Stimulated activated CD4-positive, alpha-beta T cell treated with anti-CD3 and anti-CD28 coated beads, Interleukin-12 subunit alpha, Interleukin-12 subunit beta, amount 100 ng/mL, for 4 hours (primary cell): Measurements from ENCODE around the gene DIAPH1.

Experiments used
- DNase-seq: peaks from one replicate; pipeline ENCODE4 v3.0.0-alpha.2; 2020

Gene DIAPH1

GRCh38 chr5:141517880-141518617 lies 100.8 kb downstream of the DIAPH1 start:
- no peak for DNase-seq

DNA sequence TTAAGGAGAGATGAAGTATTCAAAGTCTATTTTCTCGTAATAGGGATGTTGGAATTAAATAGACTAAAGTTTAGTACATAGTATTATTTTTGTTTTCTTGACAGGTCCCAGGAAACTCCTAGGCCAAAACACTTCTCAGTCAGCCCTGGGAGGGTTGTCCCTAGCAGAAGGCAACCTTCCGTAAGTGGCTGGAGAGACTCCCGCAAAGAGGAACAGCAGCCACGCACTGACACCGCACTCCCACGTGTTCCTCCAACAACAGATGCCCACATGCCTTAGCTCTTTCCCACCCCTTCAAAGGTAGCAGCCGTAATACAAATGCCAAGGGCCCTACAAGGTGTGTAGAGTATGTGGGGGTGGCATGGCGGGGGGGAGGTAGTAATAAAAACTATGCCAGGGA lies 101.5 kb downstream of the DIAPH1 start:
- DNase-seq = no peak

DNA sequence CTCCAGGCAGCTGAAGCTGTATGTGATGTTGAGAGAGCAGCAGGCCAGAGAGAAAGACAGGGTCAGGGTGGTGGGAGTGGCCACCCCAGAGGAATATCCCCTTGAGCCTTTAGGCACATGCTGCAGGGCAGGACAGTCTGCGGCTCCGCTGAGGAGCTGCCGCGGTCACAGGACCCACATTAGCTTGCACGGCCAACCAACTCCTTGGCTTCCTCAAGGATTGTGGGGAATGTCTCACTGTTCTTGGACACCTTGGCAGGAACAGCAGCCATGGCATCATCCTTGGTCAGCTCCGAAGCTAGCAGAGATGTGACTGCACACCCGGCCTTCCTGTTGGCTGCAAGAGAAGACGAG lies 102.2 kb downstream of the DIAPH1 start:
- no peak for DNase-seq

- DNase-seq = no peak
Observed at GRCh38 chr5:141515946-141516671, 102.7 kb downstream of the DIAPH1 start.

GRCh38 chr5:141515141-141515540 lies 103.7 kb downstream of the DIAPH1 start:
- DNase-seq = no peak

- no peak for DNase-seq
Observed at GRCh38 chr5:141514330-141515133, 104.3 kb downstream of the DIAPH1 start.

DNA sequence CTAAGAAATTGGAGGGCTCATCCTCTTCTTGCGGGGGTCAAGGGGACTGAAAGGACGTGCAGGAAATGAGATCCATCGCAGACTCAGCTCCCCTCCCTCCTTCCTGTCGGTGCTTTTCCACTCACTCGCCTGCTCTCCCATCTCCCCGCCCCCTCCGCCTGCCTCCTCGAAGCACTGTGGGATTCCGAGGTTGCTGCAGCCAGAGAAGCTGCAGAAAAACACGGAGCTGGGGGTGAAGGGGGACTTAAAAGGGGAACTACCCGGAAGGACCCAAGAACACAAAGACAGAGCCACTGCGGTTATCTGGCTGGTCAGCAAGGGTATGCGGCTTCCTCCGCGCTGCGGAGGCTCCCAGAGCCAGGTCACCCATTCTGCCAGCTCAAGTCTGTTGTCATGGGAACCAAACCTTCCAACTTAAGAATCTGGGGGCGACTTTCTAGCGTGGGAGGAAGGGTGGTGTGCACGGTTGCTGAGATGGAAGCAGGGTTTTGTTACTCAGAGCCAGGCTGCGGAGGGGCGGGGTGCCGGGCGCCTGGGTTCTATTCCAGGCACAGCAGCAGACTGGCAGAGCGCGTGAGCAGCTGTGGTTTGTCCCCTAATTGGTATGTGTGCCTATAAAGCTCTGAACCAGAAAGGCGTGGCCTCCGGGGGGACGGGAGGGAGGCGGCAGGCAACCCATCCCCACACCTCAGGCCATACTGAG lies 105.0 kb downstream of the DIAPH1 start:
- peak; percentile 71 for DNase-seq

- DNase-seq = peak; percentile 25
Observed at GRCh38 chr5:141512911-141513626, 105.7 kb downstream of the DIAPH1 start.

GRCh38 chr5:141512390-141512910 lies 106.3 kb downstream of the DIAPH1 start:
- DNase-seq = peak; percentile 85

- no peak for DNase-seq
Observed at GRCh38 chr5:141511771-141512325, 107.0 kb downstream of the DIAPH1 start.

GRCh38 chr5:141510850-141511601 lies 107.8 kb downstream of the DIAPH1 start:
- DNase-seq = no peak

DNA sequence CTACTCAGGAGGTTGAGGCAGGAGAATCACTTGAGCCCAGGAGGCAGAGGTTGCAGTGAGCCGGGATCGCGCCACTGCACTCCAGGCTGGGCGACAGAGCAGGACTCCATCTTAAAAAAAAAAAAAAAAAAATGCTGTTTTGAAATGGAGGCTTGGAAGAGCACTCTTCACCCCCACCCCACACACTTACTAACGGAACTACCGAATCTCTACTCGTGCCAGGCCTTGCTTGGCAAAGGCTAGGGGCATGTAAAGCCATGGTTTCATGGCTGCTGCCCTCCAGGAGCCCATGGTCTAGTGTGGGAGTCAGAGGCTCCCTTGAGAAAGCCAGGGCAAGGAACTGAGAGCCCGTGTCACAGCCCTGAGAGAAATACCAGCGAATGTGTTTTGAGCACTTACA lies 108.6 kb downstream of the DIAPH1 start:
- DNase-seq = no peak

DNA sequence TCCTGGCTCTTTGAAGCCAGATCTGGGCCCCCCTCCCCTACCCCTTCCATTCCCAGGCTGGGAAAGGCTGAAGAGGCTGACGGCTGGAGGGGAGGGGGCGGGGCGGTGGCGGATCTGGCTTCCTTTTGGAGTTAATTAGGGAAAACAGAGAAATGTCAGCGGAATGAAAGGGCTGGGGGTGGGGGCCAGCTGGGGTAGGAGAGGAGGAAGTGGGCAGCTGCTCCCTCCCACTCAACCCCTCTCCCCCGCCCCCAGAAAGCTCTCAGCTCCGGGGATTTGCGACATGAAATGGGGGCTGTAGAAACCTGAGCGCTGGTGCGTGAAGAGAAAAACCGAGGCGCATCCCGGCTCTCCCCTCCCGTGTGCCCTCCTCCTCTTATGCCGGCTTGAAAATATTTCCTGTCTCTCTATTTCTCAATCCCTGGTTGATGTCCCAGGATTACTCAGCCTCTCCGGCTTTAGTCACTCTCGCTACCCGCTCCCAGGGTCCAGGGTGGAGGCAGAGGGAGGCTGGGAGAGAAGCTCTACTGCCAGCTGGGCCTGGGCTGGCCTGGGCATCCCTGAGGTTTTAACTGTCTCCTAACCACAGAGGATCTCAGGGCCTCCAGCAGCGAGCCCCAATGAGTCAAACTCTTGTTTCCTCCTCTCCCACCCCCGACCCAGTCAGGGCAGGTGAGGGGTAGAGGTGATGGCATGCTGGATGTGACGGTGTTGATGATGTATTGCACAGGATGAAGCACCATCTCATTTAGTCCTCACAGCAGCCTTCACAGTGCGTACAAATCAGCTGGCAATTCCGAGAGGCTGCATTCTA lies 109.8 kb downstream of the DIAPH1 start:
- DNase-seq = no peak

DNA sequence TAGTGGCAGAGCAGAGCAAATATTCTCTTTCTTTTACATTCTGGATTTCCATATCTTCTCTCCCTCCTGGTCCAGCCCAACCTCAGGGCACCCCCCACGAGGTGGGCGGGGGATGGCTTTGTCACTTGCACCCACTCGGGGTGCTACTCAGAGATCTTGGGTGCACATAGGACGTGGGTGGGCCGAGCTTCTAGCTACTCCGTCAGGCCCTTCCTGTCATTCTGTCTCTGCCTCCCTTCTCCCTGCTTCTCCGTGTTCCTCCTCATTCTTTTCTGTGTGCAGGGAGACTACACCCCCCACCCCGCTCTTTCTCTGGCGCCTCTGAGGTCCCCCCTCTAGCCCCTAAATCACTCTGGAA lies 110.4 kb downstream of the DIAPH1 start:
- DNase-seq = no peak

DNA sequence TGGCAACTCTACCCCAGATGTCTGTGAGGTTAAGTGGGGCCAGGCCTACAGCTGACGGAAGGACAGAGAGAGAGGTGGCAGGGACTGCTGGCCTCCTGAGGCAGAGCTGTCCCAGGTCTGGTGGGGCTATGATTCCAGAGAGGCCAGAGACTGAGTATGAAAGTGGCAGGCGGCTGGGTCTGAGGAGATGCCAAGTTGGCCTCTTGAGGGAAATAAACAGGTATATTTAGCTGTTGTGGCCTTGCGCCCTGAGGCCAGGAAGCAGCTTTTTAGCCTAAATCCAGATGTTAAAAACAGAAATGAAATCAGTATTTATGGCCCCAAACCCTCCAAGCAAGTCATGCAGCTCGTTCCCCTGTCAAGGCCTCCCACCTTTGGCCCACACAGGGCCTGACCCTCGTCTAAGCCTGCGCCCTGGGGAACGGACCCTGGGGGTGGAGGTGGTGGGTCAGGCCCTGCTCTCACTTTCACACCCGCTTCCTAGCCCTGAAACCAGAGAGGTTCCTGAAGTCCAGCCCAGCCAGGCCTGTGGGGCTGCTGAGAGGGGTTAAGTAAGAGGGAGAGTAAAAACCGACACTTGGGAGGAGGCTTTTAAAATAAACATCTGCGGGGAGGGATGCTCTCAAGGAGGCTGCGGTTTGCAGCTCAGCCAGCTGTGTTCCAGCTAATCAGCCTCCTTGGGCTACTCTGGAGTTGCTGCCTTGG lies 111.3 kb downstream of the DIAPH1 start:
- DNase-seq = no peak

- no peak for DNase-seq
Observed at GRCh38 chr5:141506381-141507155, 112.2 kb downstream of the DIAPH1 start.

DNA sequence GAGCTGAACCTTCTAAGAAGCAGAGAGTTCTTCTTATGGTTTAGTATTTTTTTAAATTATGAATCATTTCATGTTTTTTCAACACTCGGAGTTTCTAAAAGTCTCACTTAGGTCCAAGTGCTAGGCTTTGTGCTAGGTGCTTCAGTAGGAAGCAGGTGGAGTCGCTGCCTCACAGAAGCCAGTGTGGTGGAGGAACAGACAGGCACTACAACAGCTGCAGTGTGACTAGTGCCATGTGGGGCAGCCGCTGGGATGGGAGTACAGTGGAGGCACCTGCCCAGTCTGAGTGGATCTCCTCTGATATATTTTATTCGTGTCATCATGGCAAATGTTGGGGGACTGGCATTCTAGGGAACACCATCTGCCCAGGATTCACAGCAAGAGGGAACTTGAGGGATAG lies 114.6 kb downstream of the DIAPH1 start:
- no peak for DNase-seq

GRCh38 chr5:141503681-141504080 lies 115.1 kb downstream of the DIAPH1 start:
- DNase-seq = no peak

DNA sequence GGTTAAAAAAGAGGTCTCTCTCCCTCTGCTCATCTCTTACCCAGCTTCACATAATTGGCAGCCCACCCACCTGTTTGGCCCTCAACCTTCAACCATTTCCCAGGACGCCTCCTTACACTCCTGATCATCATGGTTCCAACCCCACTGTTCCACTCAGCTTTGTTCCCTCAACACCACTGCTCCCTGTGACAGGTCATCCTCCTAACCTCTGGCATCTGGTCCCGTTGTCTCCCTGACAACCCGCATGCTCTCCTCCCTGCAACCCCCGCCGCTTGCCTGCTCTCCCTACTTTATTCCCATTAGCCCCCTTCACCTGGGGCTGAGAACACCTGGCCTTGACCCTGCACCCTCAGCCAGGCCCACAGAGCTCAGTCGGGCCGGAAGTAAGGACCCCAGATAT lies 117.0 kb downstream of the DIAPH1 start:
- no peak for DNase-seq
